Activated naive CD4-positive, alpha-beta T cell treated with anti-CD3 and anti-CD28 coated beads, Interleukin-2, amount 10 ng/mL, durations not matched to agents 7 days and 5 days (primary cell): ENCODE data around the gene COL5A3.

Experiments
- CTCF ChIA-PET: fragments of 350-600 bp; sonication (Branson Sonifier 250); formaldehyde crosslinking; loops from one replicate; lab custom pipeline; 2021; ENCODE audit warnings: antibody characterized with exemption; lab: Charles Lee
- DNase-seq: peaks from one replicate; pipeline ENCODE4 v3.0.0-alpha.2; 2020
- H3K27ac Mint-ChIP-seq: one replicate; pipeline ENCODE4 v1.8.0; 2021; ENCODE audit warnings: mild to moderate bottlenecking, moderate library complexity, mixed read lengths
- H3K27me3 Mint-ChIP-seq: one replicate; pipeline ENCODE4 v1.8.0; 2021; ENCODE audit warnings: mild to moderate bottlenecking, mixed read lengths
- H3K36me3 Mint-ChIP-seq: one replicate; pipeline ENCODE4 v1.8.0; 2021; ENCODE audit warnings: mixed read lengths
- H3K4me1 Mint-ChIP-seq: one replicate; pipeline ENCODE4 v1.8.0; 2021; ENCODE audit warnings: mixed read lengths
- H3K4me3 Mint-ChIP-seq: one replicate; pipeline ENCODE4 v1.8.0; 2021; ENCODE audit warnings: mild to moderate bottlenecking, moderate library complexity, mixed read lengths
- H3K9me3 Mint-ChIP-seq: one replicate; pipeline ENCODE4 v1.8.0; 2021; ENCODE audit warnings: mixed read lengths

COL5A3 gene

GRCh38 chr19:10005632-10006334 is 4.5 kb downstream of the COL5A3 start:
- peaks cover 58% of the 10 kb centered on the region for H3K27me3 Mint-ChIP-seq
- H3K4me1 Mint-ChIP-seq: peaks cover 13% of the 10 kb centered on the region
- no peak overlapping the region for H3K4me3 Mint-ChIP-seq
- H3K9me3 Mint-ChIP-seq: no peaks in the 10 kb centered on the region
- CTCF ChIA-PET: interaction anchor here (0.8 kb wide), 1 partner anchor 11 kb away, joined by 3 read pairs; no protein-coding TSS in a partner anchor
- no peak overlapping the region for H3K27ac Mint-ChIP-seq
- DNase-seq: no peak
- H3K36me3 Mint-ChIP-seq: no peaks in the 10 kb centered on the region

- CTCF ChIA-PET: interaction anchor here (1.6 kb wide), 1 partner anchor 23 kb away, joined by 7 read pairs; no protein-coding TSS in a partner anchor
- no peak for DNase-seq
- H3K27ac Mint-ChIP-seq: no peak overlapping the region
- H3K36me3 Mint-ChIP-seq: no peaks in the 10 kb centered on the region
- no peak overlapping the region for H3K4me3 Mint-ChIP-seq
- no peaks in the 10 kb centered on the region for H3K9me3 Mint-ChIP-seq
- peaks cover 56% of the 10 kb centered on the region for H3K27me3 Mint-ChIP-seq
- peaks cover 13% of the 10 kb centered on the region for H3K4me1 Mint-ChIP-seq
Measured at GRCh38 chr19:10004617-10005016, 5.7 kb downstream of the COL5A3 start.

- no peak for DNase-seq
- Mint-ChIP-seq H3K9me3 (no peaks in the 10 kb centered on the region), H3K36me3 (no peaks in the 10 kb centered on the region), H3K27ac (no peak overlapping the region), H3K4me1 (peaks cover 12% of the 10 kb centered on the region), H3K27me3 (peaks cover 56% of the 10 kb centered on the region), H3K4me3 (no peak overlapping the region)
- CTCF ChIA-PET: no interaction called here
Measured at GRCh38 chr19:10003271-10003670, 7.0 kb downstream of the COL5A3 start.

- H3K27me3 Mint-ChIP-seq: peaks cover 50% of the 10 kb centered on the region
- DNase-seq: no peak
Measured at GRCh38 chr19:10001899-10002298, 8.4 kb downstream of the COL5A3 start.

GRCh38 chr19:10000171-10000826 is 10.0 kb downstream of the COL5A3 start:
- Mint-ChIP-seq H3K4me3 (no peak overlapping the region), H3K36me3 (no peaks in the 10 kb centered on the region), H3K4me1 (peaks cover 12% of the 10 kb centered on the region), H3K27me3 (peaks cover 53% of the 10 kb centered on the region), H3K27ac (no peak overlapping the region), H3K9me3 (no peaks in the 10 kb centered on the region)
- CTCF ChIA-PET: interaction anchor here (0.6 to 3.3 kb wide), 12 partner anchors 15 to 295 kb away, joined by 3 to 21 read pairs (median 3); no protein-coding TSS in a partner anchor
- DNase-seq: peak; percentile 78

More at GRCh38 chr19:10001899-10002298, 8.4 kb downstream of the COL5A3 start:
- H3K4me1 Mint-ChIP-seq: peaks cover 12% of the 10 kb centered on the region
- no peaks in the 10 kb centered on the region for H3K9me3 Mint-ChIP-seq
- no peak overlapping the region for H3K27ac Mint-ChIP-seq
- H3K36me3 Mint-ChIP-seq: no peaks in the 10 kb centered on the region
- CTCF ChIA-PET: interaction anchor here (0.8 to 3.3 kb wide), 2 partner anchors 70 to 126 kb away, joined by 3 to 21 read pairs; no protein-coding TSS in a partner anchor
- H3K4me3 Mint-ChIP-seq: no peak overlapping the region

GRCh38 chr19:9996541-9996940 is 13.8 kb downstream of the COL5A3 start:
- Mint-ChIP-seq H3K9me3 (no peaks in the 10 kb centered on the region), H3K36me3 (no peaks in the 10 kb centered on the region), H3K27me3 (peaks cover 53% of the 10 kb centered on the region), H3K27ac (no peak overlapping the region), H3K4me3 (no peak overlapping the region), H3K4me1 (peaks cover 3% of the 10 kb centered on the region)
- CTCF ChIA-PET: no interaction called here
- no peak for DNase-seq

- Mint-ChIP-seq H3K27ac (no peak overlapping the region), H3K4me3 (no peak overlapping the region), H3K27me3 (peaks cover 51% of the 10 kb centered on the region), H3K9me3 (no peaks in the 10 kb centered on the region), H3K4me1 (peaks cover 3% of the 10 kb centered on the region), H3K36me3 (no peaks in the 10 kb centered on the region)
- CTCF ChIA-PET: no interaction called here
- no peak for DNase-seq
Measured at GRCh38 chr19:9995999-9996398, 14.3 kb downstream of the COL5A3 start.

GRCh38 chr19:9995084-9995483 is 15.2 kb downstream of the COL5A3 start:
- CTCF ChIA-PET: interaction anchor here (1.1 kb wide), 1 partner anchor 10 kb away, joined by 3 read pairs; no protein-coding TSS in a partner anchor

GRCh38 chr19:9991425-9992191 is 18.7 kb downstream of the COL5A3 start:
- CTCF ChIA-PET: no interaction called here
- Mint-ChIP-seq H3K4me1 (no peaks in the 10 kb centered on the region), H3K36me3 (no peaks in the 10 kb centered on the region), H3K27ac (no peak overlapping the region), H3K4me3 (no peak overlapping the region), H3K9me3 (no peaks in the 10 kb centered on the region), H3K27me3 (peaks cover 28% of the 10 kb centered on the region)
- no peak for DNase-seq

More at GRCh38 chr19:9995084-9995483, 15.2 kb downstream of the COL5A3 start:
- Mint-ChIP-seq H3K27me3 (peaks cover 46% of the 10 kb centered on the region), H3K4me3 (no peak overlapping the region), H3K27ac (no peak overlapping the region), H3K9me3 (no peaks in the 10 kb centered on the region), H3K36me3 (no peaks in the 10 kb centered on the region), H3K4me1 (peaks cover 2% of the 10 kb centered on the region)
- DNase-seq: no peak

- Mint-ChIP-seq H3K36me3 (no peaks in the 10 kb centered on the region), H3K27me3 (peaks cover 18% of the 10 kb centered on the region), H3K9me3 (no peaks in the 10 kb centered on the region), H3K4me1 (no peaks in the 10 kb centered on the region), H3K27ac (no peak overlapping the region), H3K4me3 (no peak overlapping the region)
- no peak for DNase-seq
- CTCF ChIA-PET: no interaction called here
Measured at GRCh38 chr19:9989504-9989903, 20.8 kb downstream of the COL5A3 start.

GRCh38 chr19:9986787-9987281 is 23.5 kb downstream of the COL5A3 start:
- DNase-seq: no peak
- CTCF ChIA-PET: interaction anchor here (0.7 kb wide), 1 partner anchor 50 kb away, joined by 3 read pairs; no protein-coding TSS in a partner anchor
- no peaks in the 10 kb centered on the region for H3K4me1 Mint-ChIP-seq
- H3K9me3 Mint-ChIP-seq: no peaks in the 10 kb centered on the region
- H3K4me3 Mint-ChIP-seq: no peak overlapping the region
- H3K27me3 Mint-ChIP-seq: peaks cover 29% of the 10 kb centered on the region
- H3K27ac Mint-ChIP-seq: no peak overlapping the region
- no peaks in the 10 kb centered on the region for H3K36me3 Mint-ChIP-seq

- Mint-ChIP-seq H3K27me3 (peaks cover 20% of the 10 kb centered on the region), H3K27ac (no peak overlapping the region), H3K4me3 (no peak overlapping the region), H3K36me3 (no peaks in the 10 kb centered on the region), H3K4me1 (no peaks in the 10 kb centered on the region), H3K9me3 (no peaks in the 10 kb centered on the region)
- no peak for DNase-seq
- CTCF ChIA-PET: no interaction called here
Measured at GRCh38 chr19:9981406-9982260, 28.7 kb downstream of the COL5A3 start.

- H3K27me3 Mint-ChIP-seq: peaks cover 16% of the 10 kb centered on the region
- no peaks in the 10 kb centered on the region for H3K36me3 Mint-ChIP-seq
- no peaks in the 10 kb centered on the region for H3K4me1 Mint-ChIP-seq
- H3K27ac Mint-ChIP-seq: no peak overlapping the region
- CTCF ChIA-PET: no interaction called here
- no peaks in the 10 kb centered on the region for H3K9me3 Mint-ChIP-seq
- no peak for DNase-seq
- no peak overlapping the region for H3K4me3 Mint-ChIP-seq
Measured at GRCh38 chr19:9972103-9972502, 38.2 kb downstream of the COL5A3 start.
